Measurements from ENCODE around the gene CDH4.

Gene CDH4

DNA sequence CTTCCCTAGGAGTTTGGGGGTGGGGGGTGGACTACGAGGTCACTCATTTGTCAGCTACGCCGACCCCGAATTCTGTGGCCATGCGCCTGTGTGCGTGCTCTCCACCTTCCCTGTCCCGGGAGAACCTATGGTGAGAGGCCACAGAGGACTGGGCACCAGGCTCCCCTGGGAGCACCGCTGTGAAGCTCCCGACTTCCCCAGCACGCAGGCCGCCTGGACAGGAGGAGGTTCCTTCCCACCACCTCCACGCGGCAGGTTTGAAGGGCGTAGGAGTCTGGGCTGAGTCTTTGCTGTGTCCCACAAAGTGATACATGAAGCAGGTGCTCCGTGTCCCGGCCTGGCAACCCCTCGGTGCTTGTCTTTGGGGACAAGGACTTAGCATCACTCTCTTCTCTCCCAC, 107.2 kb downstream of the CDH4 start:
- no peak for DNase-seq (ENCODE audit: low read depth, low spot score)
- ChIA-PET POLR2A (no interaction called here), CTCF (no interaction called here)
- H3K4me3 ChIP-seq (ENCODE audit: low read depth, low read length): no peak overlapping the region
- TF ChIP-seq, protein P1, sequence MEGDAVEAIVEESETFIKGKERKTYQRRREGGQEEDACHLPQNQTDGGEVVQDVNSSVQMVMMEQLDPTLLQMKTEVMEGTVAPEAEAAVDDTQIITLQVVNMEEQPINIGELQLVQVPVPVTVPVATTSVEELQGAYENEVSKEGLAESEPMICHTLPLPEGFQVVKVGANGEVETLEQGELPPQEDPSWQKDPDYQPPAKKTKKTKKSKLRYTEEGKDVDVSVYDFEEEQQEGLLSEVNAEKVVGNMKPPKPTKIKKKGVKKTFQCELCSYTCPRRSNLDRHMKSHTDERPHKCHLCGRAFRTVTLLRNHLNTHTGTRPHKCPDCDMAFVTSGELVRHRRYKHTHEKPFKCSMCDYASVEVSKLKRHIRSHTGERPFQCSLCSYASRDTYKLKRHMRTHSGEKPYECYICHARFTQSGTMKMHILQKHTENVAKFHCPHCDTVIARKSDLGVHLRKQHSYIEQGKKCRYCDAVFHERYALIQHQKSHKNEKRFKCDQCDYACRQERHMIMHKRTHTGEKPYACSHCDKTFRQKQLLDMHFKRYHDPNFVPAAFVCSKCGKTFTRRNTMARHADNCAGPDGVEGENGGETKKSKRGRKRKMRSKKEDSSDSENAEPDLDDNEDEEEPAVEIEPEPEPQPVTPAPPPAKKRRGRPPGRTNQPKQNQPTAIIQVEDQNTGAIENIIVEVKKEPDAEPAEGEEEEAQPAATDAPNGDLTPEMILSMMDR (IDR thresholded peaks at IDR 0.05; ENCODE audit: insufficient read depth, low read length, missing control alignments): no peak

DNA sequence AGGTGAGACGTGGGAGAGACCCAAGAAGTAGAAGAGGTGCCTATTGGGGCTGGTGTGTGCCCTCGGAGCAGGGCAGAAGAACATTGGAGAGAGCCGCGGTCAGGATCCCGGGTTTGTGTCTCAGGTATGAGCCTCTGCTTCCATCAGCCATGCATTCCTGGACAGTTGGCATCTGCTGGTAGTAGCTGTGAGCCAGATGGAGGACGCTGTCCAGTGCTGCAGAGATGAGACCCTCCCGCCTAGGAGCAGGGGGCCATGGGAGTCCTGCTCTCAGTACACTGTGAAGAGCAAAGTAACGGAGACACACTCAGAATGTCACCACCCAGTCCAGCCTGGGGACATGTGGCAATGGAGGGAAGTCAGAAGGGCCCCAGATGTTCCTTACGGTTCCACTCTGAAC, 108.2 kb downstream of the CDH4 start:
- ChIA-PET POLR2A (no interaction called here), CTCF (no interaction called here)
- no peak overlapping the region for H3K4me3 ChIP-seq (ENCODE audit: low read depth, low read length)

DNA sequence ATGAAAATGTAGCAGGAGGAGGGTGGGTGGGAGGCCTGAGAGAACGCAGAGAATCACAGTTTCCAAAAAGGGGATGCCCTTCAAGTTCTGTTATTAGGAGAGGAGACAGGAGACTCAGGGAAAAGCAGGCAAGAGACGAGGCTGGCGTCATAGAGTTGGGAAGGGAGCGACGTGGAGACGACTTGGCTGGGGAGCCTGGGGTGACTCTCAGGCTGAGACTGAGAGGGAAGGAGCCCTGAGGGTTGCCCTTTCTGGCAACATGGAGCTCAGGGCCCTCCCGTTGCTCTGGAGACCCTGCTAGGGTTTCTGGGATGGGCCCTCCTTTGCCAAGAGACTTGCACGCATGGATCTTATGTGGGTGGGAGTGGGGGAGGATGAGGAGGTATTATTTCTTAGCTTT, 108.9 kb downstream of the CDH4 start:
- TF ChIP-seq, protein P1 (IDR thresholded peaks at IDR 0.05; ENCODE audit: insufficient read depth, low read length, missing control alignments): no peak
- POLR2A ChIA-PET: no interaction called here

More for the DNA sequence above, 108.2 kb downstream of the CDH4 start:
- TF ChIP-seq, protein P1 (IDR thresholded peaks at IDR 0.05; ENCODE audit: insufficient read depth, low read length, missing control alignments): no peak
- no peak for DNase-seq (ENCODE audit: low read depth, low spot score)

DNA sequence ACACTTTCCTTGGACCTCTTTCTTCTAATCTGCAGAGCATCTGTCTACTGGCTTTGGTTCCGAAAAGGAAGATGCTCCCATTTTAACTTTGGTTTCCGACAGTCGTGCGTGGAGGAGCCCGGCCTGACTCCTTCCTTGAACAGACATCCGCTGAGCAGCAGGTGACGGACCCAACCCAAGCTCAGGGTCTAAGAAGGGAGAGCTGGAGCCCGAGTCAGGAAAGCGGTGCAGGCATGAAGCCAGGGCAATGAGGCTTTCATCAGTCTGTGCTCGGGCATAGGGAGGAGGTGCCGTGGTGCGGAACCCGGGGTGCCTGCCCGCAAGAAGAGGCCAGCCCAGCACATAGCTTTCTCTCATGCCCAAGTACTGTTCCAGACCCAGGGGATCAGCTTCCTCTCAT, 109.4 kb downstream of the CDH4 start:
- ChIA-PET POLR2A (no interaction called here), CTCF (no interaction called here)
- H3K4me3 ChIP-seq (ENCODE audit: low read depth, low read length): no peak overlapping the region
- DNase-seq (ENCODE audit: low read depth, low spot score): no peak
- TF ChIP-seq, protein P1 (IDR thresholded peaks at IDR 0.05; ENCODE audit: insufficient read depth, low read length, missing control alignments): no peak

More for the DNA sequence above, 108.9 kb downstream of the CDH4 start:
- H3K4me3 ChIP-seq (ENCODE audit: low read depth, low read length): no peak overlapping the region
- CTCF ChIA-PET: no interaction called here
- DNase-seq (ENCODE audit: low read depth, low spot score): no peak

DNA sequence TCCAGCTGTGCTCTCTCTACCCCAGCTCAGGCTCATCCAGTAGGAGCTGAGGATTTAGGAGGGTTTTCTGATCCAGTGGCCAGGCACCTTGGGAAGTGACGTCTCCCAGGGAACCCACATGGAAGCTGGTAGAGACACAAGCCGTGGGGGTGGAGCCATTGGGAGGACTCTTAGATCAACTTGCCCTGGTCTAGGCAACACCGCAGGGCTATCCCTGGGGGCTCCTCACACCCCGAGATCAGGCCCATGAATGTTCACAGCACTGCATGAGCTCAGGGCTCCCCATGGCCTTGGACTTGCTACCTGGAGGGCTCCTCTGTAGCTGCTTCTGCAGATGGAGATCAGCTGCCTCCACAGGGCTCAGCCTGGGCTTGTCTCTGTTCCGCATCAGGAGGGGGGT, 112.1 kb downstream of the CDH4 start:
- no peak for DNase-seq (ENCODE audit: low read depth, low spot score)
- ChIA-PET CTCF (no interaction called here), POLR2A (no interaction called here)
- TF ChIP-seq, protein P1 (IDR thresholded peaks at IDR 0.05; ENCODE audit: insufficient read depth, low read length, missing control alignments): no peak
- H3K4me3 ChIP-seq (ENCODE audit: low read depth, low read length): no peak overlapping the region

DNA sequence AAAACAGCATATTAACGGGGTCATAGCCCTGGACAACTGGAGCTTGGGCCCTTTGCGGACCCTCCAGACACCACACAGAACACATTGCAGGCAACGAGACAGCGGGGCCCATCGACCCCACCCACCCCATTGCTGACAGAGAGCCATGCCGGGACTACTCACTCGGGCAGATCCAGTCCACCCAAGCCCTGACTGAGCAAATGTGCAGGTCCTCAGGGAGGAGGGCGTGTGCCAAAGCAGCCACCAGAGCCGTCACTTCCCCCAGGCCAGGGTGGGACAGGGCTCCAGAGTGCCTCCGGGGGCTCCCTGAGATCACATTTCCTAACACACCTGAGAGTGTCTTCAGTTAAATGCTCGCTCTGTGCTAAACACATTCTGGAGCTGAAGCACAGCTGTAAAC, 114.9 kb downstream of the CDH4 start:
- CTCF ChIA-PET: no interaction called here
- POLR2A ChIA-PET: no interaction called here
- TF ChIP-seq, protein P1 (IDR thresholded peaks at IDR 0.05; ENCODE audit: insufficient read depth, low read length, missing control alignments): no peak

More for the DNA sequence above, 114.9 kb downstream of the CDH4 start:
- no peak for DNase-seq (ENCODE audit: low read depth, low spot score)
- H3K4me3 ChIP-seq (ENCODE audit: low read depth, low read length): no peak overlapping the region

All from AG04449 (cell line).